ENCODE measurements around the gene AMPH.
"Not testable (repeated sequence)": the region's sequence is repeated elsewhere in the genome, so short reads cannot be mapped to it uniquely, and the experiment has no call there.

The AMPH gene

DNA sequence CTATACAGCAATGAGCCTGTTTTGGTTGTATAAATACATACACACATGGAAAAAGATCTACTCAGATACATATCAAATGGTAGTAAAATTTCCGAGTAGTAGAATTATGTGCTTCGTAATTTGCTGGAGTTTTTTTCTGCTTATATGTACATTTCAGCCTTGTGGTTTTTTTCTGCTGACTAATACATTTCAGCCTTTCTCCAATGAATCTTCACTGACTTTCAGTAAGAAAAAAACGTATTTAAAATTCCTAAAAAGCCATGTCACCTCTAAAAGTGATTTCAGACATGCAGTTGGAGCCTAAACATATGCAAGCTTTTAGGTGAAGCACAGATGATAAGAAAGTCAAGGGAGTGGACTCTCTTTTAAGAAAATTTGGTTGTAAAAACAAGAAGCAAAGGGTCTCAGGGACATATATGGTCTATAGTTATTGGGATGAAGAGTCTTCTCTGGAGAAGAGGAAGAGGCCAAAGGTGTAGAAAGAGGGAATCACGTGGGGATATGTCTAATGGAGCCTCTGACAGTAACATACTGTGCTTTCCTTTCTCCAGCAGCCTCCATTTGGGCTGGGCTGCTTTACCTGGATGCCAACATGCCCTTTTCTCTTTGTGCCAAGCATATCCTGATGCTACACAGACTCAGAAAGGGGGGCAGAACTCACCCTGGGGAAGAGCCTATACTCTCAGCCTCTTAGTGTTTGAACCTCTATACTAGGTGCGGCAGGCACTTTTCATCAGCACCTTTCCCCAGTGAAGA lies 2.4 kb downstream of the AMPH start:
- no peak for DNase-seq

DNA sequence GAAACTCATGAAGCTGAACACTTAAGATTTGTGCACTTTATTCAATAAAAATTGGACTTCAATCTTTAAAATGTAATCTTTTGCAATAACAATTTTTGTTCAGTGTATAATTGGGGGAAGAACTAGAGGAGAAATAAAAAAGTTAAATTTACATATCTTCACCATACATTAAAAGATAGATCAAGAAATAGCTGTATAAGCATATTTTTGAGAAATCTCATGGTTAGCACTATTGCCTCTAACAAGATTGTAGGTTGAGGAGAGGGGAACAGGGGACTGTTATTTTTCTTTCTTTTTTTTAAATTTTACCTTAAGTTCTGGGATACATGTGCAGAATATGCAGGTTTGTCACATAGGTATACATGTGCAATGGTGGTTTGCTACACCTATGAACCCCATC lies 5.3 kb downstream of the AMPH start:
- no peak for DNase-seq

DNA sequence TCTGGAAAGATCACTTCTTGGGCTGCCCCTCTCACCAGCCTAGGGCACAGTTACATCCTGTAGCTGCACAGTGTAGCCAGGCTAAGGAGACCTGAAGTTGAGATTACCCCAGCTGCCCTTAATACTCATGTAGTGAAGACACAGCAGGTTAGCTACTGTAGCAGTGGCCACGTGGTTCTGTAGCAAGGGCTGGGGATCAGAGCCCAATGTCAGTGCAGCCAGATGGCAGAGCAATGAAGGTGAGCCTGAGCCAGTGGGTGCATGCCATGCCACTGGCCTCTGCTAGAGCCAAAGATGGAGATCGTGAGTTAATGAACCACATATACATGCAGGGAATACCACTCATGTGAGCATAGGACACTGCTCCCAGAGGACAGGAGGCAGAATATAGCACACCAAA lies 15.5 kb downstream of the AMPH start:
- DNase-seq: no peak

DNA sequence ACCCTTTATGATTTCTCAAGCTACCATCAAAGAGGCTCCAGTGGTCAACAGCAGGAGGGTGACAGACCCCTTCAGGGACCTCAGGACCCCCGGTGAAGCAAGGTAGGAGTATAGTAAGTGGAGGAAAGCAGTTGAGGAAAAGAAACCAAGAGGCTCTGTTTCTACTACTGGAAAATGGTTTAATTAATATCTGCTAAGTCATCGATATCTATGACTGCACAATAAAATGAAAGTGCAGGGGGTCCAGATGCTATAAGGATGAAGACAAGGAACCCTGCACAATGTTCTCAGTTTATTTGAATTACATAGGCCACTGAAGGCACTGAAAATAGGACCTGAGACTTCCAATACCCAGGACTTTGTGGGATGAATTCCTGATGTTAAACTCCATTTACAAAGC lies 23.7 kb downstream of the AMPH start:
- DNase-seq: no peak

DNA sequence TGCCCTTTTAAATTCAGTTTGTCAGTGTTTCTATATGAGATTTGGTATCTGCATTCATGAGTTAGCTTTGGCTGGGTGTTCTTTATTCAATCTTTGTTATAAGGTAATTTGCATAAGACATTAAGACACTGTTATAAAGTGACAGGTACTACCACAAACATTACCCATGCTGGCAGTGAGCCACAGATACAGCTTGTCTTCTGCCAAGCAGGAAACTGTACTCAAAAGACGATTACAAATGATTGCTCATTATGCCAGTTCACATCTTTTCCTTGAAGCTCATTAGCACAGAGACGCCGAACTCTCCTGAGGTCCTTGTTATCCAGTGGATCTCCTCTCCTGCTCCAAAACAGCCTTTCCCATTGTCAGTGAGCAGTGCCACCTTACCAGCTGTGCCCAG lies 30.4 kb downstream of the AMPH start:
- no peak for DNase-seq

DNA sequence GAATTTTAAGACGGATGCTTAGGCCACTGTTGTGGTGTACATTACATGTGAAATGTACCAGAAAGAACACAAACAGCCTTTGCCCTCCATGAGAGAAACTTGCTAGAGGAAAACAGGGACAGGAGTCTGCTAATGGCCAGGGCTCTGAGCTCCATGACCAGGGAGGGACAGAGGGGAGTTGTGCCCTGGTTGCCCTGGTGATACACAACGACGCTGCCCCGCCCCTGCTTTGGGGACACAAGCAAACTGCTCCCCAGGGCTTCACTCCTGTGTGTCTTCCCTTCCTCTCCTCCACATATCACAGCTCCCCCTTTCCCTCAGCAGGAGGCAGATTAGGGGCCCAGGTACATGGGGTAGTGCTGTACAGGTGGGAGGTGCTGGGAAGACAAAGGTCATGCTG lies 36.2 kb downstream of the AMPH start:
- no peak for DNase-seq

DNA sequence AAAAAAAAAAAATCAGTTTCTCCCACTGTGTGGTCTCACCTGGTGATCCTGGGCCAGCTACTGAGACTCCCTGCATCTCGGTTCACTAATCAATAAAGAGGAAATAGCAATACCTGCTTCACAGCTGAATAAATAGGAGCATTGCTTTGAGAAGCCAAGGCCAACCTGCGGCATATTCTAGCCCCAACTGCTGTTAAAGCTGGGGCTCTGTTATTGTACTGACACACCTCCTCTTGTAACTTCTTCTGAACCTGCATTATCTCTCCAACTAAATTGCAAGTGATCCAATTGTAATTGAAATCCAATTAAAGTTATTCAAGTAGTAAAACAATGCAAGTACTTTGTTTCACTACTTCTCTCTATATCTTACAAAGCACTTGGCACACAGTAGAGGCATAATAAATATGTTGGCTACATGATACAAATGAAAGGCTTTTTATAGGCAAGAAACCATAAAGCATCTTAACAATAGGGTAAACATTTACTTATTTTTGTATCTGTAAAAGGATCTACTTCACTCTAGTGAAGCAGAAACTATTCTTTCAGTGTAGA lies 38.4 kb downstream of the AMPH start:
- DNase-seq: no peak

DNA sequence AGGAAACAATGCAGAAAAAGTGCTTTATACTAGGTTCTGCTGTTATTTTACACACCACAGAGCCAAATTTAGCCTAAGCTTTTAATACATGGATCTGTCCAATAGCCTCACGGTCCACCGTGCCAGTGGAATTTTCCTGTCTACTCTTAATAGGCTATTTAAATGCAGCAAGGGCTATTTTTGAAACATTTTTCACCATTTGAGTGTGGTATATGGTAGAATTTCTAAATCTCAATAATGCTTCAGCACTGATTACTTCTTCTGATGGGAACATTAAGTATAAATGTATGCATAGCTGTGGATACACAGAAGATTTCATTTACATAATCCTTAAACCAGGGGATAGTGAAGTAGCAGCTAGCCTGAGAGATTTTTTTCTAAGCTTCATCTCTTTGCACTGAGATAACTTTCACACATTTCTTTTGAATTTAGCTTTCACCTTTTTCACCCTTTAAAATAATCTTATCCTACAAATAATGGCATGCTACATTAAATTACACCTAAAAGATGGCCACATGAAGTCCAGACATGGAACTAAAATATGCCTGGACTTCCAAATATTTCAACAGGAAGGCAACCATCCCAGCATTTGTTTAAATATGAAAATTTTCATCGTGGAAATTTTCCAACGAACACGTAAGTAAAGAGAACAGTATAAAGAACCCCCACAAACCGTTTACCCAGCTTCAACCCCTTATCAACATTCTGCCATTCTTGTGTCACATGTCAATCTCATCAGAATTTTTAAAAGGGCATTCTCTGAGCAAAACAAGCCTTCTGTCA lies 45.4 kb downstream of the AMPH start:
- no peak for DNase-seq

DNA sequence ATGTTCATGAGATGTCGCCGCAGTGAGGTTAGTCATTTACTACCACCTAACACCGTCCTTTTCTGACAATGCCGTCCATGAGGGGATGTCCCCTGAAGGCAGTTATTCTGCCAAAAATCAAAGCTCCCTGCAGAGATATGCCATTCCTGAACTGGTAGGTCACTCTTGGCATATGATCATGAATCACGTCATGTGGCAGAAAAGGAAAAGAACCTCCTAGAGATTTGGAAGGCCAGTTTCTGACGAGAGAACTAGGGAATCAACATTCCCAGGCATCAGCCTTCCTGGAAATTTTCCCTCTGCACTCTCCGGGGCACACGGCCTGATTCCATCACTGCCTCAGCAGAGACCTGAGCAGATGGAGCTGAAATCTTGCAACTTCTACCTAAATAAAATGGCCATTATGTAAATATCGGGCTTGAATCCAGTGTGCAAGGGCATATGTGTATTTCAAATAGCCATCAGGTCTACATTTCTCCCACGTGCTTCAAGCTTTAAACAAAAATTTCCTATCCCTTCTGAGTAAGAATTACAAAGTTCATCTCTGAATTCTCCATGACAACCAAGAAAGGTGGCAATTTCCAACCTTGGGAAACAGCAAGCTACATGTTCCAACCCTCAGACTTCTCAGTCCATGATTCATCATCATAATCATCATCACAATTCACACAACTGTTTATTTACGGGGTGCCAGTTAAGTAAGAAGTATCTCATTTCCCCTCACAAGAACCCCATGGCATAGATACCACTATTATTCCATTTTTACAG lies 46.5 kb downstream of the AMPH start:
- no peak for DNase-seq

DNA sequence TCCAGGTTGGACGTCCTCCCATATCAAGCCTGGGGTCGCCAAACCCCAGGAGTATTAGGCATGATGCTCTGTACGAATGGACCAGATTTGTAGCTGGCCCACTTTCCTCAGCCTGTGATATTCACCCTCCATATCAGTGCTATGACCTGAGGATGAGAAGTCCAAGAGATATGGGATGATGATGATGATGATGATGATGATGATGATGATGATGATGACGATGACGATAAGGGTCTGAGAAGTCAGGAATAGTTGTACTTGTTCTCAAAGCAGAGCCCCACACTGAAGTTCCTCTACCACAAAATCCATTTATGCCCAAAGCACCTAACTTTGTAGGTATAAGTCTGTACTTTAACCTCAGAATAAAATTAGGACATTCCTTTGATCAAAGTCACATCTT lies 50.7 kb downstream of the AMPH start:
- no peak for DNase-seq

DNA sequence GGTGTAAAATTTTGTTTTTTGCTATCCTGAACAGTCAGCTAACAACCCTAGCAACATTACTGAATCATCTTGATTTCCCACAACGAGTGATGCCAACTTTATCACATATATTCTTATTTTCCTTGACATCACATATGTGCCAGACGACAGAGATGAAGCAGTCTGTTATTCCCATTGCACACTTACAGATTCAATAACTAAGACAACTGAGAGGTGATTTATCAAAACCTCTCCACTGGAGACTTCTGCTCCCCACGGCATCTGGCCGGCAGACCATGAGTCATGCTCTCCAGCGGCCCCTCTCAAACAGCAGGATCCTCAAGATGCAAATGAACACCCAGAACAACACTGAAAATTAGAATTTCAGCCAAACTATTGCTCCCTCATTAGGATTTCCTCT lies 57.1 kb downstream of the AMPH start:
- no peak for DNase-seq

DNA sequence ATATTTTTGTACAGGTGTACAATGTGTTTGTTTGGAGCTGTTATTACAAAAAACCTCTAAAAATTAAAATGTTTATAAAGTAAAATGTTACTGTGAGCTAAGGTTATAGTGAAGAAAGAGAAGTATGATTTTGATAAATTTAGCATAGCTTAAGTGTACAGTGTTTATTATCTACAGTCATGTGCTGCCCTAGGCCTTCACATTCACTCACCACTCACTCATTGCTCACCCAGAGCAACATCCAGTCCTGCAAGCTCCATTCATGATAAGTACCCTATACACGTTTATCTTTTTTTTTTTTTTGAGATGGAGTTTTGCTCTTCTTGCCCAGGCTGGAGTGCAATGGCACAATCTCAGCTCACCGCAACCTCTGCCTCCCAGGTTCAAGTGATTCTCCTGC lies 59.6 kb downstream of the AMPH start:
- not testable (repeated sequence) for DNase-seq

DNA sequence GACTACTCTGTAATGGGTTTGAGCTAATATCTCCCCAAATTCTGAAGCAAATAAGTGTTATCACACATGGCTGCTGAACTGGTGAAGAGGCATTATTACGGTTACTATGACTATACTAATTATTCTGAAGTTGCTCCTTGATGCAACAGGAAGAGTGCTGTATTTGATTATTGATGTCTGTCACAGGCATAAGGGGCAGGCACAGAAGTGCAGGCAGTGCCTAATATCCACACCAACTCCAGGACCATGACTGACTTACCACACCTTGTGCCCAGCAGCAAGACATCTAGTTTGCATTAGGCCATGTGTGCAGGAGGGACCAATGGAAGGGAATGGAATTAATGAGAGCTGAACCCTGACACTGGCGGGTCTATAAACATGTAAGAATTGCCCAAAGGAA lies 62.7 kb downstream of the AMPH start:
- no peak for DNase-seq

DNA sequence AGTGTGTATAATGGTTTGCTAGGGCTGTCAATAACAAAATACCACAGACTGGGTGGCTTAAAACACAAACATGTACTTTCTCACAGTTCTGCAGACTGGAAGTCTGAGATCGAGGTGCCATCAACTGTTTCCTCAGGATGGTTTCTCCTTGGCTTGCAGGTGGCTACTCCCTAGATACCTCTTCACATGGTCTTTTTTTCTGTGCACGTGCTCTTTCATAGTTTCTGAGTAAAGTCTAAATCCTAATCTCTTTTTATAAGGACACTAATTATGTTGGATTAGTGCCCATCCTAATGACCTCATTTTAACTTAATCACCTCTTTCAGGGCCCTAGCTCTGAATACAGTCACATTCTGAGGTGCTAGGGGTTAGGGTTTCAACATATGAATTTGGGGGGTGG lies 65.9 kb downstream of the AMPH start:
- no peak for DNase-seq

DNA sequence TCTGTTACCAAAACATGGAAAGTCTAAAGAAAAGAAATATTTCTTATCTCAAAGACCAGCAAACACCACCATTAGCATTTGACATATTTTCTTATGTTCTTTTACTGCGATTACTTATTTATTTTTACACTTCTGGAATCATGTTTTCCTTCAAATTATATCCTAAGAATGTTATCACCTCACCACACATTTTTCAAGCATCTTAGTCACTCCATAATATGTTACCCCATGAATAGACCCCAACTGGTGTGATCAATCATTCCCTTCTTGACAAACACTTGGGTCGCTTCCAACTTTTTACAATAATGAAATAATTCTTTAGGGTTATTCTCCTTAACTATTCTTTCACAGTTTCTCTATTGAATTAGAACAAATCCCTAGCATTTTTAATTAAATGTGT lies 67.4 kb downstream of the AMPH start:
- DNase-seq: no peak

DNA sequence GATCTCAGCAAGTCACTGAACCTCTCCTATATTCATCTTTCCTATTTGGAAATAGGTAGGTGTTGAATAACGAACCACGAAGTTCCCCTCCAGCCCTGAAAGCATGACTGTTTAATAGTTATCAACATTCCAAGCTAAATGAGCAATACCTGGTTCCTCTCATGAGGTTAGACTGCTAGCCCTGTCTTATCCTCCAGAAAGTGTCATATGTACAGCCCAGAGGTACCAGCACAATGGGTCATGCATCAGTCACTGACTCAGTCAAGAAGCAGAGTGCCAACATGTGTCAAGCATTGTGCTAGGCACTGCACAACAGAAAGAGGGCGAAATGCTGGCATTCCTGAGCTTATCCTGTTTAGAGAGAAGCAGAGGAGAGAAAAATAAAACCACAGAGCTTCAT lies 70.0 kb downstream of the AMPH start:
- DNase-seq: no peak

DNA sequence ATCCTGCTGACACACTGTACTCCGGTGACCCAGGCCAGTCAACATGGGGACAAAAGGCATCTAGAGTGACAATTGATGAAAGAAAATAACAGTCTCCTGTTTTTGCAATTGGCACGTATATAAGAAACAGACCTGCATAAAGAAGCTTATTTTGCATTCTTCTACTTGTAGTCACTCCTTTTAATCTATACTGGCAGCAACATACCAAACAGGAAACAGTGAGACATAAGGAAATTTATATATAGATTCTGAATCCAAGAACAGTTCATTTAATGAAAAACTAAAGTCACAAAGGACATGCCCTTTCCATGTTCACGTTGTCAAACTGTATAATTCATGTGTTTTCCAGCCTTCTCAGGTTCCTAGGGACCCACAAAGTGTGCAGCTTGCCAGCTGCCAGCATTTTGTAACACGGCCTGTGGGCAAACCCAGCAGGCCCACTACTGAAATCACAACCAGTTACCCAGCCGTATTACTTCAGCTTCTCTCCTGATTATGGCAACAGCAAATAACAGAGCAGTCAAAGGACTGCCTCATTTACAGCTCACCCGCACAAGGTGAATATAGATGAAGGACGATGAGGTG lies 72.3 kb downstream of the AMPH start:
- DNase-seq: no peak

DNA sequence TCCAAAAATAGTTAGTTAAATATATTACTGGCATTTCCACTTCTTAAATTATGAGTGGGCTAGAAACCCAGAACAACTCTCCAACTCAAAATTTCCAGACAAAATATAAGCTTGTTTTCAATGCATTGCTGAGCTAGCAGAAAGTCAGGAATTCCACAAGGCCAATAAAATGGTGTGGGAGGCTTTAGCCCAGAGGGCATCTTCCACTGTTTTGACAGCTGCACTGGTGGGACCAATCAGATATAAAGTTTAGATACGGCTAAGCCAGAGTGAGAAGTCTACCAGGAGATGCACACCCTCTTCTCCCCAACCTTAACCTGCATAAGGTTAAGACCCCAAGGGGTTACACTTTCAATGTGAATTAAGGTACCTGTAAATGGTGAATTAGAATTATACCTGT lies 76.6 kb downstream of the AMPH start:
- no peak for DNase-seq

DNA sequence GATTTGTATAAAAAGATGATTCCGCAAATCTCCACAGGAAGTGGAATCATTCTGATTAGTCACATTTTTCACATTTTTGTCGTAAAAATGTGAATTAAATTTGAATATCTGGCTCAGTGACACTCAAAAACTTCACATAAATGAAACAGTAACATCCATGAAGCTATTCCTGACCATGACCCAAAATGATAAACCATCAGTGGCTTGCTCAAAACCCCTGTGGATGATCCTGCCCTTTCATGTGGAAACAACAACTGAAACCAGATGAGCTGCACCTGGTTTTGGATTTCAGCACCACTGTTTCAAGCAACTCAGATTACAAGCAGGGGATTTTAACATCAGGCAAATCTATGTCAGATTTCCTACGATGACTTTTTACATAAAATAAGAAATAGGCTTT lies 80.3 kb downstream of the AMPH start:
- DNase-seq: no peak

DNA sequence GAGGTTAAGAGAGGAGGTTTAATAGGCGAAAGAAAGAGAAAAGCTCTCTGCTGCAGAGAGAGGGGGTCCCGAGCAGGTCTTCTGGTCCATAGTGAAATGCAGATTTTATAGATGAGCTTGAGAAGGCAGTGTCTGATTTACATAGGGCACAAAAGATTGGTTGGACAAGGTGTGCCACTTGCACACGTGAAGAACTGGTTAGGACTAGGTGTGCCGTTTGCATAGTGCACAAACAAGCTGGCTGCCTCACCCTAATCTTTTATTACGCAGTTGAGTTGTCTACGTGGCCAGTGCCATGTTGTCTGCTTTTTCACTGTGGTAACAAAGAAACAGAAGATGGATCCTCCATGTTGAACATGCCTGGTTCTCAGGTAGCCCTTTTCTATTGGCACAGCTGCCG lies 82.6 kb downstream of the AMPH start:
- no peak for DNase-seq

DNA sequence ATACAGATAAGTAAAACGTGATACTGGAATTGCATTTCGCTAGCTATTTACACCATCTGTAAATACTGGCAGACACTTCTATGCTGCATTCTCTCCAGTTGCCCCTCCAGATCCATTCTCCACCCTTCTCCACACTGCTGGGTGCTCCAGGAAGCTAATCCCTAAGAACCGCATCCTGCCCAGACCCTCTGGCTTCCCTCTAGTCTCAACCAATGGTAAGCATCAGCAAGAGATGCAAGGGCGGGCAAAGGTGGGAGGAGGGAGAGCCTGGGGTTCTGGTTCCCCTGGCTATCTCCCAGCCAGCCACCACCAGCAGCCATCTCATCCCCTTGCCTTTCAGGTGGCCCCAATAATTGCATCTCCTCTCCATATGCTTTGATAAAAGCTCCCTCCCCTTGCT lies 84.4 kb downstream of the AMPH start:
- no peak for DNase-seq

DNA sequence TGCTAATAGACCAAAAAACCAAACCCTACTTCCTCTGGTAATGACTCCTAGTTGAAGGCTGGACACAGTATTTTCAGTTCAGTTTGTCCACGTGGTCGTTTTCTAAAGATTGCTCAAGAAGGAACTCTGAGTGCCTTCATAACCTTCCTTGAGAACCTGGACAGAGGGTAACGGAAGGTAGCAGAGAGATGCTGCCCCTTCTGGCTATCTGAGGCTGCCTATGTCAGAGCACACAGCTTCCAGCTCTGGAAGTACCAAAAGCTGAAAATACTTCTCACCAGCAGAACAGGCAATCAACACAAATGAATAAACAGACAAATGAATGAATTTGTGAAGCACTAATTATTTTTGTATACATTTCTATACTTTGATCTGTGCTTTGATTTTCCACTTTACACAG lies 85.2 kb downstream of the AMPH start:
- DNase-seq: no peak

DNA sequence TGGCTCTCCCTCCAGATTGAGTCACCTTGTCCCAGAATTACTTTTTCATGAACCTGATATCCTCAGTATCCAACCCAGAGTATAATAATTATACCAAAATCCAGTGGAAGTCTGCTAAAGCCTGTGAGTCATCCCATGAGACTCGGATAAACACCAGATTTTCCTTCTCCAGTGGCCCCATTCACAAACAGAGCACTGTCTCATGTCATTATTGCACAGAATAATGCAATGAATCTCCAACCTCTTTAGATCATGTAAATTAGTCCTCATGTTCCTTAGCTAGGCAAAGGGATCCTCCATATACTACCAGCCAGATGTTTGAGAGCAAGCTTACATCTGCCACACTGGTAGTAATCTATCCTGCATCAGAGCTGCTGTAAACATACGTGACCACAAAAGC lies 89.0 kb downstream of the AMPH start:
- no peak for DNase-seq

Measured in left hindlimb (tissue), 1 donor.